Lung (tissue), 12 donors: ENCODE measurements around the gene NUP98. TPM values are rescaled to one million over a fixed set of nuclear protein-coding genes. Genes with fewer than 3 reads are reported as not detected.

Experiments
- ATAC-seq: fragments of 200-7000 bp; cut with Tn5 transposase; one replicate; pipeline ENCODE4 v1.9.1; 2020; ENCODE audit warnings: moderate number of reproducible peaks; ENCODE audit not compliant: insufficient read depth, low FRiP score
- DNase-seq, 3 donors: peaks; one replicate each; pipeline ENCODE4 v3.0.0-alpha.2; 2013 to 2017
- H3K27ac ChIP-seq, 2 donors: one replicate each; pipeline ENCODE4 v1.5.1; 2013; ENCODE audit warnings: mild to moderate bottlenecking in 2 of 2, moderate library complexity in 2 of 2, control low read depth in 1 of 2, inconsistent platforms in 1 of 2, low read depth in 1 of 2, low read length in 1 of 2
- H3K27me3 ChIP-seq, 3 donors: one replicate each; pipeline ENCODE4 v1.5.1; 2013; ENCODE audit warnings: low read length in 2 of 3; ENCODE audit not compliant: control insufficient read depth in 3 of 3, insufficient read depth in 3 of 3
- H3K36me3 ChIP-seq, 4 donors: one replicate each; pipeline ENCODE4 v1.5.1; 2013; ENCODE audit warnings: low read length in 4 of 4, mild to moderate bottlenecking in 1 of 4, moderate library complexity in 1 of 4; ENCODE audit not compliant: control insufficient read depth in 4 of 4, insufficient read depth in 4 of 4
- H3K4me1 ChIP-seq, 5 donors: one replicate each; pipeline ENCODE4 v1.5.1; 2013; ENCODE audit warnings: low read length in 5 of 5, mild to moderate bottlenecking in 2 of 5, moderate library complexity in 1 of 5; ENCODE audit not compliant: control insufficient read depth in 5 of 5, insufficient read depth in 5 of 5
- H3K4me3 ChIP-seq: one replicate; pipeline ENCODE4 v1.5.1; 2013; ENCODE audit warnings: mild to moderate bottlenecking, control low read depth, moderate library complexity
- H3K9ac ChIP-seq, 2 donors: one replicate each; pipeline ENCODE4 v1.5.1; 2013; ENCODE audit warnings: low read length in 2 of 2, control low read depth in 1 of 2; ENCODE audit not compliant: insufficient read depth in 1 of 2
- H3K9me3 ChIP-seq, 4 donors: one replicate each; pipeline ENCODE4 v1.5.1; 2013; ENCODE audit warnings: low read length in 3 of 4, mild to moderate bottlenecking in 1 of 4, moderate library complexity in 1 of 4; ENCODE audit not compliant: control insufficient read depth in 4 of 4, insufficient read depth in 3 of 4
- CTCF ChIP-seq: IDR thresholded peaks from 2 replicates; pipeline ENCODE4 v1.5.1; 2012; ENCODE audit warnings: mild to moderate bottlenecking; ENCODE audit errors: control extremely low read depth, extremely low read depth
- WGBS, 2 donors: extraction: QIAGEN DNeasy Blood & Tissue Kit; methylation state at CpG; one replicate each; pipeline ENCODE4 v1.1.7; 2013; 5-methylcytosine and 5-hydroxymethylcytosine counted together
- polyA plus RNA-seq, 2 donors: library from polyadenylated mRNA; stranded (reverse); fragments of 200-250 nt; gene quantifications; one replicate each; pipeline ENCODE4 v1.2.1, GENCODE V29; 2013
- total RNA-seq, 2 donors: library from RNA; depleted of rRNA in 1 of 2; stranded (reverse); fragments of >200 nt in 1 of 2; gene quantifications; one replicate each; pipeline ENCODE4 v1.2.1, GENCODE V29; 2014 to 2021
- donor health status: control.
- donor health status: control.
- donor health status: Bipolar disorder and iron deficiency.
- donor health status: healthy.
- donor health status: DM: yes; HTN: yes; CAD: no.

Gene NUP98
- total and polyA plus RNA-seq, 4 donors = 16.6 to 109 (median 59.7) TPM

GRCh38 chr11:3712274-3712673 lies 85.1 kb downstream of the NUP98 start:
- peaks cover 0 to 2% (median 0%) of the 10 kb centered on the region in 5 donors for H3K4me1 ChIP-seq
- ATAC-seq = no peak
- no peak overlapping the region for H3K27ac ChIP-seq
- H3K27me3 ChIP-seq = no peaks in the 10 kb centered on the region
- TF ChIP-seq CTCF = no peak
- no peak for DNase-seq
- 78 to 92% methylated on average over 6 of the region's 6 CpGs for WGBS, 2 donors
- no peaks in the 10 kb centered on the region for H3K9me3 ChIP-seq
- H3K4me3 ChIP-seq = no peak overlapping the region
- no peak overlapping the region for H3K9ac ChIP-seq
- peaks cover 25 to 52% (median 48%) of the 10 kb centered on the region in 4 donors for H3K36me3 ChIP-seq

- no peak for TF ChIP-seq CTCF
- Histone ChIP-seq H3K9me3 (no peaks in the 10 kb centered on the region), H3K4me3 (no peak overlapping the region), H3K9ac (no peak overlapping the region), H3K4me1 (peaks cover 0 to 2% (median 0%) of the 10 kb centered on the region in 5 donors), H3K27ac (no peak overlapping the region), H3K27me3 (no peaks in the 10 kb centered on the region), H3K36me3 (peaks cover 22 to 42% (median 40%) of the 10 kb centered on the region in 4 donors)
- WGBS, 2 donors = 90 to 91% methylated on average over 4 of the region's 4 CpGs
- DNase-seq (no peak), ATAC-seq (no peak)
These were observed 86.7 kb downstream of the NUP98 start for GRCh38 chr11:3710485-3711259.

GRCh38 chr11:3709977-3710376 lies 87.4 kb downstream of the NUP98 start:
- Histone ChIP-seq H3K27ac (no peak overlapping the region), H3K27me3 (no peaks in the 10 kb centered on the region), H3K9me3 (no peaks in the 10 kb centered on the region), H3K36me3 (peaks cover 20 to 43% (median 41%) of the 10 kb centered on the region in 4 donors), H3K4me1 (peaks cover 0 to 2% (median 0%) of the 10 kb centered on the region in 5 donors), H3K9ac (no peak overlapping the region), H3K4me3 (no peak overlapping the region)
- no peak for TF ChIP-seq CTCF
- DNase-seq (no peak), ATAC-seq (no peak)
- WGBS, 2 donors = 39 to 63% methylated on average over 1 of the region's 1 CpG
